ENCODE data around the gene RNF169.

- TF ChIP-seq CTCF (IDR thresholded peaks at IDR 0.05) (no peak), POLR2A (IDR thresholded peaks at IDR 0.05) (no peak), EP300 (IDR thresholded peaks at IDR 0.05) (no peak)
Measured at GRCh38 chr11:74816664-74817063, 68.0 kb downstream of the RNF169 start.

All from suprapubic skin (tissue), 3 donors.